ENCODE measurements around the gene ZFAND3. TPM values are rescaled to one million over a fixed set of nuclear protein-coding genes. Genes with fewer than 3 reads are reported as not detected.

ZFAND3 gene
- polyA plus RNA-seq, 1 of the 3 experiments (the other 2 are of a cell fraction) = 16.7 TPM

GRCh38 chr6:37856285-37856684 lies 36.8 kb downstream of the ZFAND3 start:
- H3K27ac ChIP-seq (ENCODE audit: low read depth in 2 of 2, low read length in 1 of 2) = no peak overlapping the region
- H3K4me2 ChIP-seq = no peak overlapping the region
- H2AFZ ChIP-seq (ENCODE audit: low read depth) = no peak overlapping the region
- H4K20me1 ChIP-seq (ENCODE audit: insufficient read depth) = peaks cover 97% of the 10 kb centered on the region
- no peak overlapping the region for H3K9ac ChIP-seq
- no peaks in the 10 kb centered on the region for H3K27me3 ChIP-seq (ENCODE audit: insufficient read depth)
- POLR2A ChIA-PET = no interaction called here
- H3K79me2 ChIP-seq (ENCODE audit: insufficient read depth) = peaks cover 99% of the 10 kb centered on the region
- no peak overlapping the region for H3K4me3 ChIP-seq (ENCODE audit: low read depth in 2 of 2, low read length in 1 of 2)
- no peak for DNase-seq
- H3K9me2 ChIP-seq = no peaks in the 10 kb centered on the region
- CTCF ChIA-PET = interaction anchor here (0.6 to 1.1 kb wide), 2 partner anchors 29 to 151 kb away, joined by 4 read pairs; no protein-coding TSS in a partner anchor
- H3F3A ChIP-seq (replicated peaks; ENCODE audit: insufficient read depth) = peaks cover 25% of the 10 kb centered on the region
- no peaks in the 10 kb centered on the region for H3K4me1 ChIP-seq (ENCODE audit: control insufficient read depth in 1 of 2, insufficient read depth in 2 of 2, low read depth in 1 of 2, low read length in 1 of 2)
- TF ChIP-seq EP300 (IDR thresholded peaks at IDR 0.05; ENCODE audit: borderline replicate concordance in 1 of 2, low read depth in 1 of 2, low read length in 1 of 2) = no peak
- no peaks in the 10 kb centered on the region for H3K9me3 ChIP-seq
- WGBS (ENCODE audit: low lambda C conversion rate) = 96% methylated on average over 2 of the region's 2 CpGs
- H3K36me3 ChIP-seq (replicated peaks in 1 of 2; ENCODE audit: control insufficient read depth in 1 of 2, insufficient read depth in 2 of 2, low read length in 1 of 2) = no peaks in the 10 kb centered on the region

- H3K79me2 ChIP-seq (ENCODE audit: insufficient read depth) = peaks cover 98% of the 10 kb centered on the region
- ChIA-PET CTCF (interaction anchor here (0.9 to 2.1 kb wide), 5 partner anchors 8 to 153 kb away, joined by 3 to 6 read pairs (median 6); no protein-coding TSS in a partner anchor), POLR2A (no interaction called here)
- H3K36me3 ChIP-seq (replicated peaks in 1 of 2; ENCODE audit: control insufficient read depth in 1 of 2, insufficient read depth in 2 of 2, low read length in 1 of 2) = peaks cover 2 to 3% of the 10 kb centered on the region in 2 experiments
- H3K27me3 ChIP-seq (ENCODE audit: insufficient read depth) = no peaks in the 10 kb centered on the region
- H3K4me3 ChIP-seq (ENCODE audit: low read depth in 2 of 2, low read length in 1 of 2) = no peak overlapping the region
- no peak overlapping the region for H3K9ac ChIP-seq
- no peak for TF ChIP-seq RXRA (IDR thresholded peaks at IDR 0.05; ENCODE audit: borderline replicate concordance, low read depth)
- TF ChIP-seq NFIC (IDR thresholded peaks at IDR 0.05; ENCODE audit: borderline replicate concordance) = no peak
- no peak for TF ChIP-seq FOXJ3 (CRISPR knock-in tag; IDR thresholded peaks at IDR 0.05)
- TF ChIP-seq GABPA (IDR thresholded peaks at IDR 0.05; ENCODE audit: low read depth) = no peak
- no peak for TF ChIP-seq CTCF (IDR thresholded peaks at IDR 0.05)
- TF ChIP-seq EP300 (IDR thresholded peaks at IDR 0.05; ENCODE audit: borderline replicate concordance in 1 of 2, low read depth in 1 of 2, low read length in 1 of 2) = no peak
- no peak for TF ChIP-seq MAX (IDR thresholded peaks at IDR 0.05; ENCODE audit: low read depth)
- TF ChIP-seq SIN3A (IDR thresholded peaks at IDR 0.05; ENCODE audit: borderline replicate concordance, low read depth, low read length) = no peak
- TF ChIP-seq, protein P1, sequence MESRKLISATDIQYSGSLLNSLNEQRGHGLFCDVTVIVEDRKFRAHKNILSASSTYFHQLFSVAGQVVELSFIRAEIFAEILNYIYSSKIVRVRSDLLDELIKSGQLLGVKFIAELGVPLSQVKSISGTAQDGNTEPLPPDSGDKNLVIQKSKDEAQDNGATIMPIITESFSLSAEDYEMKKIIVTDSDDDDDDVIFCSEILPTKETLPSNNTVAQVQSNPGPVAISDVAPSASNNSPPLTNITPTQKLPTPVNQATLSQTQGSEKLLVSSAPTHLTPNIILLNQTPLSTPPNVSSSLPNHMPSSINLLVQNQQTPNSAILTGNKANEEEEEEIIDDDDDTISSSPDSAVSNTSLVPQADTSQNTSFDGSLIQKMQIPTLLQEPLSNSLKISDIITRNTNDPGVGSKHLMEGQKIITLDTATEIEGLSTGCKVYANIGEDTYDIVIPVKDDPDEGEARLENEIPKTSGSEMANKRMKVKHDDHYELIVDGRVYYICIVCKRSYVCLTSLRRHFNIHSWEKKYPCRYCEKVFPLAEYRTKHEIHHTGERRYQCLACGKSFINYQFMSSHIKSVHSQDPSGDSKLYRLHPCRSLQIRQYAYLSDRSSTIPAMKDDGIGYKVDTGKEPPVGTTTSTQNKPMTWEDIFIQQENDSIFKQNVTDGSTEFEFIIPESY (IDR thresholded peaks at IDR 0.05; ENCODE audit: borderline replicate concordance, low read depth) = no peak
- no peak for TF ChIP-seq JUND (IDR thresholded peaks at IDR 0.05)
- TF ChIP-seq YY1 (IDR thresholded peaks at IDR 0.05; ENCODE audit: low read depth) = no peak
- TF ChIP-seq MXI1 (IDR thresholded peaks at IDR 0.05; ENCODE audit: low read depth, low read length) = no peak
- DNase-seq = no peak
- no peaks in the 10 kb centered on the region for H3K9me2 ChIP-seq
- H3K4me2 ChIP-seq = no peak overlapping the region
- peaks cover 96% of the 10 kb centered on the region for H4K20me1 ChIP-seq (ENCODE audit: insufficient read depth)
- 95% methylated on average over 3 of the region's 3 CpGs for WGBS (ENCODE audit: low lambda C conversion rate)
- H3F3A ChIP-seq (replicated peaks; ENCODE audit: insufficient read depth) = peaks cover 25% of the 10 kb centered on the region
- H2AFZ ChIP-seq (ENCODE audit: low read depth) = no peak overlapping the region
- no peaks in the 10 kb centered on the region for H3K9me3 ChIP-seq
- peaks cover 6 to 12% of the 10 kb centered on the region in 2 experiments; a peak in 3 of 4 replicates for H3K4me1 ChIP-seq (ENCODE audit: control insufficient read depth in 1 of 2, insufficient read depth in 2 of 2, low read depth in 1 of 2, low read length in 1 of 2)
- H3K27ac ChIP-seq (ENCODE audit: low read depth in 2 of 2, low read length in 1 of 2) = no peak overlapping the region
These were observed 38.8 kb downstream of the ZFAND3 start for GRCh38 chr6:37858363-37858762.

Data from SK-N-SH (cell line).